Lower leg skin (tissue), 4 donors: ENCODE data around the gene AMN1. TPM values are rescaled to one million over a fixed set of nuclear protein-coding genes. Genes with fewer than 3 reads are reported as not detected.

ENCODE experiments used
- DNase-seq, 2 donors: peaks; one replicate each; pipeline ENCODE4 v3.0.0-alpha.2; 2019; ENCODE audit warnings: low spot score in 2 of 2
- H3K4me3 ChIP-seq: fragments of 200-600 bp; sonication (generic); 2 replicates; pipeline ENCODE4 v1.5.1; 2017; ENCODE audit warnings: mild to moderate bottlenecking, low read depth; ENCODE audit not compliant: poor library complexity, severe bottlenecking
- POLR2A ChIP-seq, 2 donors: fragments of 450-650 bp; IDR thresholded peaks; one replicate each; pipeline ENCODE4 v1.6.1; 2016 to 2017; ENCODE audit warnings: antibody characterized with exemption in 2 of 2, mild to moderate bottlenecking in 1 of 2, moderate library complexity in 1 of 2
- WGBS, 2 donors: methylation state at CpG; one replicate each; pipeline ENCODE4 v1.1.5; 2018; 5-methylcytosine and 5-hydroxymethylcytosine counted together
- intact Hi-C: fragments of 100-400 bp; cut with DNase I; formaldehyde crosslinking; loops from one replicate; pipeline ENCODE4 v1.15.0; 2023; ENCODE audit warnings: low total_unique reads
- total RNA-seq, 4 donors: library from RNA; depleted of rRNA; stranded (reverse); fragments of >200 nt; gene quantifications; one replicate each; pipeline ENCODE4 v1.1.0, GENCODE V29; 2016
- TF ChIP-seq, protein P1 (sequence below), 3 donors: fragments of 450-650 bp; IDR thresholded peaks; one replicate each; pipeline ENCODE4 v1.5.1; 2016; ENCODE audit warnings: antibody characterized with exemption in 3 of 3, mild to moderate bottlenecking in 3 of 3, moderate library complexity in 2 of 3

Gene AMN1
- total RNA-seq, 4 donors from 2014 or later: 9.5 to 20.5 (median 10.8) TPM

GRCh38 chr12:31629756-31630732, 98.8 kb downstream of the AMN1 start:
- no peak for TF ChIP-seq POLR2A (IDR thresholded peaks at IDR 0.05)
- TF ChIP-seq, protein P1, sequence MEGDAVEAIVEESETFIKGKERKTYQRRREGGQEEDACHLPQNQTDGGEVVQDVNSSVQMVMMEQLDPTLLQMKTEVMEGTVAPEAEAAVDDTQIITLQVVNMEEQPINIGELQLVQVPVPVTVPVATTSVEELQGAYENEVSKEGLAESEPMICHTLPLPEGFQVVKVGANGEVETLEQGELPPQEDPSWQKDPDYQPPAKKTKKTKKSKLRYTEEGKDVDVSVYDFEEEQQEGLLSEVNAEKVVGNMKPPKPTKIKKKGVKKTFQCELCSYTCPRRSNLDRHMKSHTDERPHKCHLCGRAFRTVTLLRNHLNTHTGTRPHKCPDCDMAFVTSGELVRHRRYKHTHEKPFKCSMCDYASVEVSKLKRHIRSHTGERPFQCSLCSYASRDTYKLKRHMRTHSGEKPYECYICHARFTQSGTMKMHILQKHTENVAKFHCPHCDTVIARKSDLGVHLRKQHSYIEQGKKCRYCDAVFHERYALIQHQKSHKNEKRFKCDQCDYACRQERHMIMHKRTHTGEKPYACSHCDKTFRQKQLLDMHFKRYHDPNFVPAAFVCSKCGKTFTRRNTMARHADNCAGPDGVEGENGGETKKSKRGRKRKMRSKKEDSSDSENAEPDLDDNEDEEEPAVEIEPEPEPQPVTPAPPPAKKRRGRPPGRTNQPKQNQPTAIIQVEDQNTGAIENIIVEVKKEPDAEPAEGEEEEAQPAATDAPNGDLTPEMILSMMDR (IDR thresholded peaks at IDR 0.05): no peak
- 55 to 62% methylated on average over 16 of the region's 16 CpGs for WGBS, 2 donors
- H3K4me3 ChIP-seq: no peak overlapping the region
- intact Hi-C loops: no loop called here
- DNase-seq: no peak

GRCh38 chr12:31627456-31628054, 101.3 kb downstream of the AMN1 start:
- no peak overlapping the region for H3K4me3 ChIP-seq
- WGBS, 2 donors: 87 to 92% methylated on average over 5 of the region's 5 CpGs
- TF ChIP-seq POLR2A (IDR thresholded peaks at IDR 0.05): no peak
- TF ChIP-seq, protein P1 (IDR thresholded peaks at IDR 0.05): no peak
- intact Hi-C loops: no loop called here
- DNase-seq: no peak

DNA sequence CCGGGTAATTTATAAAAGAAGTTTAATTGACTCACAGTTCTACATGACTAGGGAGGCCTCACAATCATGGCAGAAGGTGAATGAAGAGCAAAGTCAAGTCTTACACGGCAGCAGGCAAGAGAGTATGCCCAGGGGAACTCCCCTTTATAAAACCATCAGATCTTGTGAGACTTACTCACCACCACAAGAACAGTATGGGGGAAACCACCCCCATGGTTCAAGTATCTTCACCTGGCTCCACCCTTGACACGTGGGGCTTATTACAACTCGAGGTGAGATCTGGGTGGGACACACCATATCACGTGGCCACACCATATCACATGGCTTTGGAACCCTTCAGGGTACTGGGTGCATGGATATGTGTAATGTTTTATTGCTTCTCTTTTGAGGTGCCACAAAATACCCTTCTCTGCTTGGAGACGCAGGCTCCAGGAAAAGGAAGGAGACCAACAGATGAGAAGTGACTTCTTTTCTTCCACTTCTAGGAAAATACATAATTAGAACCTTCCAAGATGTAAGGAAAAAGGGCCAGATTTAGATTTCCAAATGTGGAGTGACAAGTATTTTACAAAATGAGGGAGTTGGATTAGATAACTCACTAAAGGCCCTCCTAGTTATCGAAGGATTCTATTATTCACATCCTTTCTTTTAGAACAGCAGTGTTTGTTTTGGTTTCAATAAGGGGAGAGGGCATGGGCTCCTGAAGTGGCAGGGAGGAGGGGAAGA, 102.4 kb downstream of the AMN1 start:
- 80 to 82% methylated on average over 7 of the region's 7 CpGs for WGBS, 2 donors
- DNase-seq: no peak
- intact Hi-C loops: no loop called here
- no peak overlapping the region for H3K4me3 ChIP-seq
- TF ChIP-seq, protein P1 (IDR thresholded peaks at IDR 0.05): no peak
- no peak for TF ChIP-seq POLR2A (IDR thresholded peaks at IDR 0.05)

DNA sequence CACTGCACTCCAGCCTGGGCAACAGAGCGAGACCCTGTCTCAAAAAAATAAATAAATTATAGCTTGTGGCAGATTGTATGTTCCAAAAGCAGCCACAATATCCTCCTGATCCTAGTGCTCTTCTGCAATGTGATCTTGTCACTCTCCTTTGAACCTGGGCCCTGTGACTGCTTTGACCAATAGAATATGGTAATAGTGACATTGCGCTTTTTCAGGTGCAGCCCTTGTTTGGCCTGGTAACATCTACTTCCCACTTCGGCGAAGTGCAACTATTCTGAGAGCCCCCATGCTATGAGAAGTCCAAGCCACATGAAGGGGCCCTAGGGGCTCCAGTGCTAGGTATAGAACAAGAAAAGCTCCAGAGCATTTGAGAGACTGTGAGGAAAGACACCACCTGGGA, 106.8 kb downstream of the AMN1 start:
- 94% methylated on average over 4 of the region's 4 CpGs for WGBS, 2 donors
- no peak overlapping the region for H3K4me3 ChIP-seq
- no peak for DNase-seq
- intact Hi-C loops: no loop called here
- TF ChIP-seq POLR2A (IDR thresholded peaks at IDR 0.05): no peak
- TF ChIP-seq, protein P1 (IDR thresholded peaks at IDR 0.05): no peak

Other genes starting within 250 kb of the AMN1 start
- gene DENND5B, start 137.9 kb downstream of the AMN1 start, total RNA-seq: 1 to 10 TPM; 4.6 to 6.4 (median 5.4) TPM
- gene ETFBKMT, start 69.3 kb downstream of the AMN1 start, total RNA-seq: 1 to 10 TPM; 1.8 to 3.4 (median 2.3) TPM
- gene RESF1, start 230.4 kb upstream of the AMN1 start, total RNA-seq: 10 to 100 TPM; 41.1 to 74.9 (median 60.3) TPM